Measurements from ENCODE around the gene MTG1.

MTG1 gene

DNA sequence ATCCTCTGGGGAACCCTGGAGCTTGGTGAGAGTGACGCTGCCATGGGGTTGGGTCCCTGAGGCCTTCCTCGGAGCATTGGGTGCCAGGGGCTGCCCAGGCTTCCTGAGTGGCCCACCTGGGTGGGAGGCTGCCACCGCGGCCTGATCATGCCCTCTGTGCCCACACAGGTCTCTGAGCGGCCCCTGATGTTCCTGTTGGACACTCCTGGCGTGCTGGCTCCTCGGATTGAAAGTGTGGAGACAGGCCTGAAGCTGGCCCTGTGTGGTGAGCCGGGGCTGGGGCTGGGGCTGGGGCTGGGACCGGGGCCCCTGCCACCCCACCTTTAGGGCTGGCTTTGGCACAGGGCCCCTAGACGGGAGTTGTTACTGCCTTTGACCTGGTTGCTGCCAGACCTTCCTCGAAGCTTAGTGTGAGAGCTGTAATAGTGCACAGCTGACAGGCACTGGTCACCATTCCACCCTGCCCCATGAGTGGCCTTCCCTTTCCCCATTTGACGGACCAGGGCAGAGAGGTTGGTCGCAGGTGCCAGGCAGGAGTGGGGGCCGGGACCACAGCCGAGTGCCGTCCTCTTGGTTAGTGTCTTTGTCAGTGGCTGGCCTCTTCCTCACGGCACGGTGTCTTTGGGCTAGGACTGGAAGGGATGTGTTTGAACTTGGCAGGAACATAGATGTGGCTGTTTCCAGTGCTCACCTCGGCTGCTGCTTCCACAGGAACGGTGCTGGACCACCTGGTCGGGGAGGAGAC is 8.2 kb downstream of the MTG1 start:
- no peak overlapping the region for H3K4me3 ChIP-seq (ENCODE audit: low read depth, low read length)
- TF ChIP-seq, protein P1, sequence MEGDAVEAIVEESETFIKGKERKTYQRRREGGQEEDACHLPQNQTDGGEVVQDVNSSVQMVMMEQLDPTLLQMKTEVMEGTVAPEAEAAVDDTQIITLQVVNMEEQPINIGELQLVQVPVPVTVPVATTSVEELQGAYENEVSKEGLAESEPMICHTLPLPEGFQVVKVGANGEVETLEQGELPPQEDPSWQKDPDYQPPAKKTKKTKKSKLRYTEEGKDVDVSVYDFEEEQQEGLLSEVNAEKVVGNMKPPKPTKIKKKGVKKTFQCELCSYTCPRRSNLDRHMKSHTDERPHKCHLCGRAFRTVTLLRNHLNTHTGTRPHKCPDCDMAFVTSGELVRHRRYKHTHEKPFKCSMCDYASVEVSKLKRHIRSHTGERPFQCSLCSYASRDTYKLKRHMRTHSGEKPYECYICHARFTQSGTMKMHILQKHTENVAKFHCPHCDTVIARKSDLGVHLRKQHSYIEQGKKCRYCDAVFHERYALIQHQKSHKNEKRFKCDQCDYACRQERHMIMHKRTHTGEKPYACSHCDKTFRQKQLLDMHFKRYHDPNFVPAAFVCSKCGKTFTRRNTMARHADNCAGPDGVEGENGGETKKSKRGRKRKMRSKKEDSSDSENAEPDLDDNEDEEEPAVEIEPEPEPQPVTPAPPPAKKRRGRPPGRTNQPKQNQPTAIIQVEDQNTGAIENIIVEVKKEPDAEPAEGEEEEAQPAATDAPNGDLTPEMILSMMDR (IDR thresholded peaks at IDR 0.05; ENCODE audit: borderline replicate concordance, insufficient read depth, low read depth, low read length), result no peak

DNA sequence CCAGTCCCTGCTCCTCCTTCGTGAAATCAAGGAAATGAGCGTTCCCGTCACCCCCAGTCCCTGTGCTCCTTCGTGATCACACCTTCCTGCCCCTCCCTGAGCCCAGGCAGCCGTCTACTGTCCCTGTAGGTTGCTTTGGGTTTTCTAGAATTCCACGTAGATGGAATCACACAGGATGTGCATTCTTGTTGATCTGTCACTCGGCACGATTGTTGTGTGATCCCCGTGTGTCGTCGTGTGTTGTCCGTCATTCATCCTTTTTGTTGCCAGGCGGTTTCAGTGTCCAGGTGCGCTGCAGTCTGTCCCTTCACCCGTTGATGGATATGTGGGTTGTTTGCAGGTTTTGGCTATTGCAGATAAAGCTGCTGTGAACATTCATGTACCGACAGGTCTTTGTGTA is 9.4 kb downstream of the MTG1 start:
- TF ChIP-seq, protein P1 (IDR thresholded peaks at IDR 0.05; ENCODE audit: borderline replicate concordance, insufficient read depth, low read depth, low read length), result no peak
- no peak overlapping the region for H3K4me3 ChIP-seq (ENCODE audit: low read depth, low read length)

DNA sequence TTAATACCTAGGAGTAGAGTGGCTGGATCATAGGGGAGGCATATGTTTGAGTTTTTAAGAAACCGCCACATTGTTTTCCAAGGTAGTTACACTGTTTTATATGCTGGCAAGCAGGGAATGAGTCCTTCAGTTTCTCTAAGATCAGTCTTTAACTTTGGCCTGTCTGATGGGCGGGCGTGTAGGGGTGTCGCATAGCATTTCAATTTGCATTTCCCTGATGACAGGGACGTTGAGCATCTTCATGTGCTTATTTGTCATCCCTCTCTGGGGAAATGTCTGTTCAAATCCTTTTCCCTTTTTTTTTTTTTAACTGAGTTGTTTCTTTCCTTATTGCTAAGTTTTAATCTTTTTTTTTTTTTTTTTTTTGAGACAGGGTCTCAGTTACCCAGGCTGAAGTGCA is 9.8 kb downstream of the MTG1 start:
- no peak overlapping the region for H3K4me3 ChIP-seq (ENCODE audit: low read depth, low read length)
- TF ChIP-seq, protein P1 (IDR thresholded peaks at IDR 0.05; ENCODE audit: borderline replicate concordance, insufficient read depth, low read depth, low read length), result no peak

DNA sequence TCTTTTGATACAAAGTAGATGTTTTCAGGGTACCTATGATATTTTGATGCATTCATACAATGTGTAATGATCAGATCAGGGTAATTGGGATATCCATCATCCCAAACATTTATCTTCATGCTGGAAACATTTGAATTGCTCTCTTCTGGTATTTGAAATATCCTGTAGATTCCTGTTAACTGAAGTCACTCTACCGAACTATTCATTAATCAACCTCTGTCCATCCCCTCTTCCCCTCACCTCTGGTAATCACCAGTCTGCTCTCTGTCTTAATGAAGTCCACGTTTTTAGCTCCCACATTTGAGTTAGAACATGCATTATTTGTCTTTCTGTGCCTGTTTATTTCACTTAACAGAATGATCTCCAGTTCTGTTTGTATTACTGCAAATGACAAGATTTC is 11.3 kb downstream of the MTG1 start:
- TF ChIP-seq, protein P1 (IDR thresholded peaks at IDR 0.05; ENCODE audit: borderline replicate concordance, insufficient read depth, low read depth, low read length), result no peak

DNA sequence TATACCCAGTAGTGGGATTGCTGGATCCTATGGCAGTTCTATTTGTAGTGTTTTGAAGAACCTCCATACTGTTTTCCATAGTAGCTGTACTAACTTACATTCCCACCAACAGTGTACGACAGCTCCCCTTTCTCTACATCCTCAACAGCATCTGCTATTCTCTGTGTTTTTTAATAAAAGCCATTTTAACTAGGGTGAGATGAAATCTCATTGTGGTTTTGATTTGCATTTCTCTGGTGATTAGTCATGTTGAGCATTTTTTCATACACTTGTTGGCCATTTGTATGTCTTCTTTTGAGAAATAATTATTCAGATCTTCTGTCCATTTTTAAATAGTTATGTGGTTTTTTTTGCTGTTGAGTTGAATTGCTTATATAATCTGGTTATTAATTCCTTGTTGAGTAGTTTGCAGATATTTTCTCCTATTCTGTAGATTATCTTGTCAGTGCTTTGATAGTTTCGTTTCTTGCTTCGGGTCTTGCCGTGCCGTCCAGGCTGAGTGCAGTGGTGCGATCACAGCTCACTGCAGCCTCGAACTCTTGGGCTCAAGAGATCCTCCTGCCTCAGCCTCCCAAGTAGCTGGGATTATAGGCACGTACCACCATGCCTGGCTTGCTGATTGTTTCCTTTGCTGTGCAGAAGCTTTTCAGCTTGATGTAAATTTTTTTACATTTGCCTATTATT is 12.0 kb downstream of the MTG1 start:
- no peak overlapping the region for H3K4me3 ChIP-seq (ENCODE audit: low read depth, low read length)
- TF ChIP-seq, protein P1 (IDR thresholded peaks at IDR 0.05; ENCODE audit: borderline replicate concordance, insufficient read depth, low read depth, low read length), result no peak

More for the DNA sequence above, 11.3 kb downstream of the MTG1 start:
- H3K4me3 ChIP-seq (ENCODE audit: low read depth, low read length), result no peak overlapping the region

DNA sequence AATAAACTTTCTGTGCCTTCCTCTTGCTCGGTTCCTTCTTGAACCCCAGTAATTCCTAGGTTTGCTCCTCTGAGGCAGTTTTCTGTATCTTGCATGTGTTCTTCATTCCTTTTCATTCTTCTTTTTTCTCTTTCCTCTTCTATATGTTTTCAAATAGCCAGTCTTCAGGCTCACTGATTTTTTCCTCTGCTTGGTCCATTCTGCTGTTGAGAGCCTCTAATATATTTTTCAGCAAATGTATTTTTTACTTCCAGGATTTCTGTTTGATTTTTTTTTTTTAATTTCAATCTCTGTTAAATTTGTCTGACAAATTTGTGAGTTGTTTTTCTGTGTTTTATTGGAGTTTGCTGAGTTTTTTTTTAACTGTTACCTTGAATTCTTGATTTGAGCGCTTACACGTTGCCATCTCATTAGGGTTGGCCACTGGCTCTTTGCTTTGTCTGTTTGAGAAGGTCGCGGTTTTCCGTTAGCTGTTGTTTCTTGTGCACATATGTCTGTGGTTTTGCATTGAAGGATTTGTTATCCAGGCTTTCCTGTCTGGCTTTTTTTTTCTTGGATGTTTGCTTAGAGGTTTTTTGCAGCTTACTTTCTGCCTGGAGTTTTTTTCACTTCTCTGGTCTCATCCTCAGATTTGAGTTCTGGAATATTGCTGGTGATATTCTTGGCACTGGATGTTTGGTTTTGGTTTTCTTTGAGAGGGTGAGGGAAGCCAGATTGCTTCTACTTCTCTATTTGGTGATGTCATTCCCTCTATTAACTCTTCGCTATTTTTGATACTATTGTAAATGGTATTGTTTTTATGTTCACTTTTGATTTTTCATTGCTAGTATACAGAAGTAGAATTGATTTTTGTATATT is 17.8 kb downstream of the MTG1 start:
- H3K4me3 ChIP-seq (ENCODE audit: low read depth, low read length), result no peak overlapping the region
- TF ChIP-seq, protein P1 (IDR thresholded peaks at IDR 0.05; ENCODE audit: borderline replicate concordance, insufficient read depth, low read depth, low read length), result no peak
